GM12891 (cell line): Measurements from ENCODE around the gene LRPAP1.
"Not testable (repeated sequence)": the region's sequence is repeated elsewhere in the genome, so short reads cannot be mapped to it uniquely, and the experiment has no call there.

ENCODE experiments used
- PAX5 ChIP-seq: IDR thresholded peaks from 2 replicates; pipeline ENCODE4 v1.6.1; 2011; ENCODE audit warnings: low read length, moderate library complexity, mild to moderate bottlenecking; ENCODE audit not compliant: insufficient read depth, severe bottlenecking
- POLR2A ChIP-seq: IDR thresholded peaks from 2 replicates; pipeline ENCODE4 v1.6.1; 2011; ENCODE audit warnings: low read depth, low read length, control low read depth
- POLR2AphosphoS5 ChIP-seq: IDR thresholded peaks from 2 replicates; pipeline ENCODE4 v1.6.1; 2011; ENCODE audit warnings: low read depth, low read length, control low read depth
- POU2F2 ChIP-seq: IDR thresholded peaks from 2 replicates; pipeline ENCODE4 v1.6.1; 2011; ENCODE audit warnings: low read depth, mild to moderate bottlenecking, control low read depth, low read length, moderate library complexity
- SPI1 ChIP-seq: IDR thresholded peaks from 2 replicates; pipeline ENCODE4 v1.6.1; 2011; ENCODE audit warnings: low read depth, low read length, control low read depth
- TAF1 ChIP-seq: IDR thresholded peaks from 2 replicates; pipeline ENCODE4 v1.6.1; 2011; ENCODE audit warnings: low read depth, low read length, control low read depth

GRCh38 chr4:3551366-3551765 is 19.1 kb upstream of the LRPAP1 start:
- TF ChIP-seq POLR2AphosphoS5, TAF1, POLR2A, SPI1, POU2F2, PAX5: not testable (repeated sequence)
